Measurements from ENCODE around the gene MMAA. TPM values are rescaled to one million over a fixed set of nuclear protein-coding genes. Genes with fewer than 3 reads are reported as not detected.

The MMAA gene
- total RNA-seq, result 2.3 and 4.2 TPM in 2 replicates

DNA sequence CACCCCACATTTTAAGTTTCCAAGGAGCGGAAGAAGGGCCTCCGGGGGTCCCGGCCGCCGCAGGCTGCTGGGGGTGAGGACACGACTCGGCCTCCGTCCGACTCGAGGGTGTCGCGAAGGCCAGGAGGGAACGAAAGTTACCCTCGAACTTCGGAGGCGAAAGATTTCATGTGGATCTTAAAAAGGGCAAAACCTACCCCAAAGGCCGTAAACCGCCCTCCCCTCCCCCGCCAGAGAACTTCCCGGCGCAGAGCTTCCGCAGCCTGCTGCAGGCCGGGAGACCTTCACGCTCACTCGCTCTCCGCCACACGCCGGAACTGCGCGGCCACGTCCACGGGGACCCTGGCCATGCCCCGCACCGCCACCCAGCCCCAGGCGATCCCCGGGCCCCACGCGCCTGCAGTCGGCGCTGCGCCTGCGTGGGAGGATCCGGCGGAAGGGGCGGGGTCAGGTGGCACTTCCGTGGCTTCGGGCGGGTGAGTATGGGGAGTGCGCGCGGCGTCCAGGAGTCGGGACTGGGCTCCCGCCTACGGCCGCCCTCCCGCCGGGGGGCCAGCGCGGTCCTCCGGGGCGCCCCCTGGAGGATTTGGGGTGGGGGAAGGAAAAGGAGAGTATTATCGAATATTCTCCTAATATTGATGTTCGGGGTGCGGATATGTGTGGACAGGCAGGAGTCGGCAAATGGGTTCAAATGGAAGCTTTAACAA lies at the start of gene MMAA:
TSS of gene MMAA (plus strand) at position 454 of the 707 bp plus-strand sequence. CDS start 19,755 bp downstream, outside the sequence.

GRCh38 chr4:145679991-145680455 lies 60.8 kb downstream of the MMAA start, which contains the start of gene C4orf51:
Gene C4orf51 (plus strand): TSS chr4:145680146. CDS start chr4:145680204, 58 bp downstream.

Other genes starting within 250 kb of the MMAA start
- gene SMAD1, start 137.5 kb upstream of the MMAA start, total RNA-seq, result 29.0 and 35.1 TPM in 2 replicates
- not detected in 2 replicates for gene C4orf51, start 60.8 kb downstream of the MMAA start, total RNA-seq

Data from epithelial cell of alveolus of lung (primary cell).